Heart right ventricle (tissue), 16 donors: Measurements from ENCODE around the gene SEC16A. TPM values are rescaled to one million over a fixed set of nuclear protein-coding genes. Genes with fewer than 3 reads are reported as not detected.

Source experiments
- ATAC-seq, 8 donors: fragments of 200-7000 bp; cut with Tn5 transposase; one replicate each; pipeline ENCODE4 v1.9.1; 2020; ENCODE audit warnings: mild to moderate bottlenecking in 8 of 8, moderate library complexity in 8 of 8, moderate number of reproducible peaks in 1 of 8
- DNase-seq, 2 donors: peaks; one replicate each; pipeline ENCODE4 v3.0.0-alpha.2; 2020
- H3K27ac ChIP-seq, 10 donors: fragments of 200-600 bp; sonication (generic) in 2 of 10; one replicate each; pipeline versions ENCODE4 v1.5.0 to v1.8.0; 2020 to 2022; ENCODE audit warnings: mild to moderate bottlenecking in 3 of 10
- H3K27me3 ChIP-seq, 7 donors: fragments of 200-600 bp; one replicate each; pipeline ENCODE4 v1.8.0; 2021 to 2022; ENCODE audit warnings: mild to moderate bottlenecking in 2 of 7
- H3K36me3 ChIP-seq, 9 donors: fragments of 200-600 bp; sonication (generic) in 1 of 9; one replicate each; pipeline versions ENCODE4 v1.5.0 to v1.8.0; 2020 to 2022; ENCODE audit warnings: mild to moderate bottlenecking in 2 of 9
- H3K4me1 ChIP-seq, 9 donors: fragments of 200-600 bp; sonication (generic) in 1 of 9; one replicate each; pipeline versions ENCODE4 v1.5.0 to v1.8.0; 2020 to 2022; ENCODE audit warnings: mild to moderate bottlenecking in 4 of 9
- H3K4me3 ChIP-seq, 10 donors: fragments of 200-600 bp; sonication (generic) in 2 of 10; one replicate each; pipeline versions ENCODE4 v1.5.0 to v1.8.0; 2020 to 2022; ENCODE audit warnings: mild to moderate bottlenecking in 7 of 10, moderate library complexity in 2 of 10
- H3K9me3 ChIP-seq, 11 donors: fragments of 200-600 bp in 10 of 11; sonication (generic) in 2 of 11; one replicate each; pipeline versions ENCODE4 v1.5.0 to v1.8.0; 2013 to 2022; ENCODE audit warnings: mild to moderate bottlenecking in 2 of 11, control low read depth in 1 of 11, moderate library complexity in 1 of 11
- WGBS, 2 donors: extraction: QIAGEN DNeasy Blood & Tissue Kit; methylation state at CpG; one replicate each; pipeline ENCODE4 v1.1.7; 2013; ENCODE audit warnings: inconsistent platforms in 1 of 2; 5-methylcytosine and 5-hydroxymethylcytosine counted together
- intact Hi-C, 10 donors: fragments of 100-400 bp; cut with DNase I; formaldehyde crosslinking; loops; one replicate each; pipeline versions ENCODE4 v1.11.1 to v1.14.2; 2022
- polyA plus RNA-seq, 2 donors: library from polyadenylated mRNA; stranded (reverse); fragments of 200-250 nt; gene quantifications; one replicate each; pipeline ENCODE4 v1.2.3, GENCODE V29; 2013
- total RNA-seq, 10 donors: library from RNA; stranded (reverse); fragmentation: NEBNext Ultra II Directional in 3 of 10; extraction: Animal tissue kit (Norgen Biotek cat#: 25700) in 3 of 10; gene quantifications; one replicate each; pipeline versions ENCODE4 v1.2.1 to v1.2.4, GENCODE V29; 2021 to 2023
- TF ChIP-seq, protein P1 (sequence below), 9 donors: fragments of 200-600 bp; sonication (generic) in 2 of 9; IDR thresholded peaks; one replicate each; pipeline versions ENCODE4 v1.5.0 to v1.8.0; 2021 to 2022; ENCODE audit warnings: antibody characterized with exemption in 9 of 9, mild to moderate bottlenecking in 5 of 9, moderate library complexity in 1 of 9
- donor health status: Arrhythmogenic right ventricular cardiomyopathy.
- donor health status: ischemic (EF 13 %, LVEDD 7.1; RV severe dilation, severe dysfunction).
- donor health status: healthy with polysubstance abuse.
- donor health status: DM: no; HTN: yes; CAD: no.
- donor health status: DM: no; HTN: no; CAD: no.
- donor health status: ischemic (EF 25% LVEDD 6.9; RV normal size, moderate dysfunction).
- donor health status: ischemic (EF 25% LVEDD 5.7; RV mildly dilated, moderate dysfunction).
- donor health status: healthy.
- donor health status: DM: yes; HTN: yes; CAD: no.
- donor health status: Ischemic cardiomyopathy.
- donor health status: ischemic (EF 35%, LVEDD 5.7; RV mildly dilated, moderate dysfunction).
- donor health status: nonischemic (EF 11% LVEDD 7.7; RV severe dilation, severe dysfunction).
- donor health status: DM: yes; HTN: yes; CAD: no.
- donor health status: PGD.
- donor health status: ischemic (EF 29% LVEDD 5.4; RV normal size, mild dysfunction).
- donor health status: nonischemic (EF 23%, LVEDD 6.1; RV moderate dilation, normal function).

Gene SEC16A
- total and polyA plus RNA-seq, 12 donors = 21.9 to 35.9 (median 28.6) TPM

DNA sequence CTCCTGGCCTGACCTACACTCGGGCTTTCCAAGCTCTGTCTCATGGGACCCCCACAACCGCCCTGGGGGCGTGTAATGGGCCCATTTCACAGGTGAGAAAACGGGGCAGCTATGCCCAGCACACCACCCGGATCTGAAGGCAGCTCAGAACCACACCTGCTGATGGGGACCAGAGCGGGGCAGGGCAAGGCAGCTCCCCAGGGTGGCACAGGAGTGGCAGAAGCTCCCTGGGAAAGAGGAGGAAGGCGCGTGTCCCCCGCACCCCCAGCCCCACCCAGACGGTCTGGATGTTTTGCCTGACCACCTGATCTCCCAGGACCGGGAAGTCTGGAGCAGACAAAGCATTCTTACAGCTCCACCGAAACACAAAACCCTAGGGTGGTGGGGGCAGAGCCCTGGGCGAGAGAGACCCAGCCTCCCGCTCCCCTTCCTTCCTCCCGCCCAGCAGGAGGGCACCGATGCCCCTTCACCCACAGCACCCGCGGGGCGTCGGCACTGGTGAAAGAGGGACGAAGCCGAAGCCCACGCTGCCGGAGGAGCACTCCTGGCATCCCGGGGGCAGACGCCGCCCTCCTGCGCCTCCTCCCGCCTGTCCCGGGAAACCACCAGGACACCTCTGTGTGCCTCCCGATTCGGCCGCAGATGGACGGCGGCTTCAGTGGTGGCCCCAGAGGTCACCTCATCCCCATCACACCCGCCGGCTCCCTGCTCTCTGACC lies 48.5 kb upstream of the SEC16A start:
- peak overlapping the region in 6 of 10 donors; percentile 12 to 40 (median 20) for H3K4me3 ChIP-seq
- peak in 2 of 8 donors; percentile 3 to 12 for ATAC-seq
- no peaks in the 10 kb centered on the region for H3K9me3 ChIP-seq
- intact Hi-C loops = loop anchor here in 1 of 10 donors (5.0 kb wide), 1 partner anchor 39 kb away; no protein-coding TSS in a partner anchor
- no peak for DNase-seq
- H3K27me3 ChIP-seq = peaks cover 0 to 5% (median 0%) of the 10 kb centered on the region in 7 donors
- peaks cover 64 to 93% (median 89%) of the 10 kb centered on the region in 9 donors for H3K4me1 ChIP-seq
- peaks cover 0 to 22% (median 0%) of the 10 kb centered on the region in 9 donors for H3K36me3 ChIP-seq
- H3K27ac ChIP-seq = peak overlapping the region; percentile 29 to 88 (median 76)
- TF ChIP-seq, protein P1, sequence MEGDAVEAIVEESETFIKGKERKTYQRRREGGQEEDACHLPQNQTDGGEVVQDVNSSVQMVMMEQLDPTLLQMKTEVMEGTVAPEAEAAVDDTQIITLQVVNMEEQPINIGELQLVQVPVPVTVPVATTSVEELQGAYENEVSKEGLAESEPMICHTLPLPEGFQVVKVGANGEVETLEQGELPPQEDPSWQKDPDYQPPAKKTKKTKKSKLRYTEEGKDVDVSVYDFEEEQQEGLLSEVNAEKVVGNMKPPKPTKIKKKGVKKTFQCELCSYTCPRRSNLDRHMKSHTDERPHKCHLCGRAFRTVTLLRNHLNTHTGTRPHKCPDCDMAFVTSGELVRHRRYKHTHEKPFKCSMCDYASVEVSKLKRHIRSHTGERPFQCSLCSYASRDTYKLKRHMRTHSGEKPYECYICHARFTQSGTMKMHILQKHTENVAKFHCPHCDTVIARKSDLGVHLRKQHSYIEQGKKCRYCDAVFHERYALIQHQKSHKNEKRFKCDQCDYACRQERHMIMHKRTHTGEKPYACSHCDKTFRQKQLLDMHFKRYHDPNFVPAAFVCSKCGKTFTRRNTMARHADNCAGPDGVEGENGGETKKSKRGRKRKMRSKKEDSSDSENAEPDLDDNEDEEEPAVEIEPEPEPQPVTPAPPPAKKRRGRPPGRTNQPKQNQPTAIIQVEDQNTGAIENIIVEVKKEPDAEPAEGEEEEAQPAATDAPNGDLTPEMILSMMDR (IDR thresholded peaks at IDR 0.05) = no peak
- 59 to 70% methylated on average over 34 to 37 of the region's 37 CpGs for WGBS, 2 donors

- DNase-seq (no peak), ATAC-seq (peak in 3 of 8 donors; percentile 4 to 15 (median 10))
- Histone ChIP-seq H3K4me3 (peak overlapping the region in 3 of 10 donors; percentile 12 to 39 (median 14)), H3K36me3 (peaks cover 0 to 19% (median 0%) of the 10 kb centered on the region in 9 donors), H3K27me3 (peaks cover 0 to 5% (median 0%) of the 10 kb centered on the region in 7 donors), H3K27ac (peak overlapping the region; percentile 29 to 88 (median 76)), H3K9me3 (no peaks in the 10 kb centered on the region), H3K4me1 (peaks cover 60 to 95% (median 93%) of the 10 kb centered on the region in 9 donors)
- intact Hi-C loops = loop anchor here in 1 of 10 donors (5.0 kb wide), 1 partner anchor 38 kb away; no protein-coding TSS in a partner anchor
- 47 to 59% methylated on average over 20 of the region's 20 CpGs for WGBS, 2 donors
- TF ChIP-seq, protein P1 (IDR thresholded peaks at IDR 0.05) = no peak
Observed at GRCh38 chr9:136530461-136531089, 47.7 kb upstream of the SEC16A start.

- Histone ChIP-seq H3K4me3 (peak overlapping the region in 6 of 10 donors; percentile 12 to 39 (median 19)), H3K9me3 (no peaks in the 10 kb centered on the region), H3K36me3 (peaks cover 0 to 23% (median 0%) of the 10 kb centered on the region in 9 donors), H3K27me3 (peaks cover 0 to 5% (median 0%) of the 10 kb centered on the region in 7 donors), H3K4me1 (peaks cover 60 to 99% (median 93%) of the 10 kb centered on the region in 9 donors), H3K27ac (peak overlapping the region; percentile 29 to 88 (median 76))
- DNase-seq = peak in 1 of 2 donors; percentile 62
- intact Hi-C loops = loop anchor here in 2 of 10 donors (5.0 kb wide), 2 partner anchors 37 to 42 kb away; no protein-coding TSS in a partner anchor
- TF ChIP-seq, protein P1 (IDR thresholded peaks at IDR 0.05) = peak in 1 of 9 donors; percentile 13
- WGBS, 2 donors = 49 to 51% methylated on average over 40 of the region's 40 CpGs
- peak in 6 of 8 donors; percentile 21 to 49 (median 30) for ATAC-seq
Observed at GRCh38 chr9:136529516-136530460, 46.9 kb upstream of the SEC16A start.
